Measurements from ENCODE around the gene AP4M1.
A peak's percentile ranks its signal among the peaks of the same experiment; 100 is the strongest.

The AP4M1 gene

GRCh38 chr7:100087055-100087750 is 14.2 kb upstream of the AP4M1 start:
- no peak for DNase-seq

GRCh38 chr7:100088095-100088620 is 13.3 kb upstream of the AP4M1 start:
- DNase-seq = no peak

GRCh38 chr7:100088621-100089457 is 12.6 kb upstream of the AP4M1 start, which contains the start of gene COPS6:
TSS of gene COPS6 (plus strand) at chr7:100088969. CDS start at chr7:100088991, 22 bp downstream.
- peak; percentile 80 for DNase-seq

GRCh38 chr7:100089458-100090196 is 11.8 kb upstream of the AP4M1 start:
- DNase-seq = no peak

GRCh38 chr7:100090527-100091410 is 10.7 kb upstream of the AP4M1 start:
- DNase-seq = peak; percentile 10

- peak; percentile 15 for DNase-seq
Observed at GRCh38 chr7:100091411-100092181, 9.8 kb upstream of the AP4M1 start.

- DNase-seq = no peak
Observed at GRCh38 chr7:100093054-100093453, 8.4 kb upstream of the AP4M1 start.

GRCh38 chr7:100093498-100093897 is 7.9 kb upstream of the AP4M1 start:
- DNase-seq = no peak

- no peak for DNase-seq
Observed at GRCh38 chr7:100093925-100094486, 7.4 kb upstream of the AP4M1 start.

- DNase-seq = no peak
Observed at GRCh38 chr7:100095289-100095688, 6.2 kb upstream of the AP4M1 start.

- no peak for DNase-seq
Observed at GRCh38 chr7:100095704-100096103, 5.7 kb upstream of the AP4M1 start.

GRCh38 chr7:100098913-100099312 is 2.5 kb upstream of the AP4M1 start:
- DNase-seq = no peak

GRCh38 chr7:100099452-100099851 is 2.0 kb upstream of the AP4M1 start:
- DNase-seq = no peak

GRCh38 chr7:100100420-100101015 is 925 bp upstream of the AP4M1 start:
- DNase-seq = peak; percentile 88

- DNase-seq = no peak
Observed at GRCh38 chr7:100102950-100103840, 1.8 kb downstream of the AP4M1 start.

- no peak for DNase-seq
Observed at GRCh38 chr7:100105534-100105933, 4.1 kb downstream of the AP4M1 start.

- no peak for DNase-seq
Observed at GRCh38 chr7:100106633-100107032, 5.2 kb downstream of the AP4M1 start.

- DNase-seq = no peak
Observed at GRCh38 chr7:100107125-100107737, 5.8 kb downstream of the AP4M1 start.

GRCh38 chr7:100107890-100108289 is 6.4 kb downstream of the AP4M1 start:
- DNase-seq = no peak

Data from activated CD4-positive, alpha-beta T cell treated with anti-CD3 and anti-CD28 coated beads, Interleukin-2, amount 50 U/mL, for 16 hours (primary cell).